Spleen (tissue), 11 donors: ENCODE data around the gene LRRC7. TPM values are rescaled to one million over a fixed set of nuclear protein-coding genes. Genes with fewer than 3 reads are reported as not detected.

Experiments
- DNase-seq: peaks from one replicate; pipeline ENCODE4 v3.0.0-alpha.2; 2020
- H3K27ac ChIP-seq, 8 donors: fragments of 200-600 bp; sonication (generic) in 7 of 8; 1 replicate in 4 of 8; 2 replicates in 4 of 8; pipeline versions ENCODE4 v1.5.0 to v1.8.0; 2016 to 2021; ENCODE audit warnings: inconsistent platforms in 4 of 8, mild to moderate bottlenecking in 4 of 8, moderate library complexity in 1 of 8
- H3K27me3 ChIP-seq, 7 donors: fragments of 200-600 bp; sonication (generic) in 6 of 7; replicated peaks in 1 of 7; 1 replicate in 4 of 7; 2 replicates in 3 of 7; pipeline versions ENCODE4 v1.5.0 to v1.8.0; 2016 to 2021; ENCODE audit warnings: inconsistent platforms in 3 of 7, mild to moderate bottlenecking in 1 of 7
- H3K36me3 ChIP-seq, 6 donors: fragments of 200-600 bp; sonication (generic) in 5 of 6; 1 replicate in 4 of 6; 2 replicates in 2 of 6; pipeline versions ENCODE4 v1.5.0 to v1.8.0; 2016 to 2021; ENCODE audit warnings: inconsistent platforms in 2 of 6
- H3K4me1 ChIP-seq, 6 donors: fragments of 200-600 bp; sonication (generic) in 5 of 6; 1 replicate in 3 of 6; 2 replicates in 3 of 6; pipeline versions ENCODE4 v1.5.0 to v1.8.0; 2016 to 2021; ENCODE audit warnings: inconsistent platforms in 3 of 6
- H3K4me3 ChIP-seq, 8 donors: fragments of 200-600 bp; sonication (generic) in 7 of 8; 1 replicate in 4 of 8; 2 replicates in 4 of 8; pipeline versions ENCODE4 v1.5.0 to v1.8.0; 2016 to 2021; ENCODE audit warnings: inconsistent platforms in 4 of 8, mild to moderate bottlenecking in 4 of 8, moderate library complexity in 2 of 8
- H3K9me3 ChIP-seq, 8 donors: fragments of 200-600 bp; sonication (generic) in 7 of 8; 1 replicate in 4 of 8; 2 replicates in 4 of 8; pipeline versions ENCODE4 v1.5.0 to v1.8.0; 2016 to 2021; ENCODE audit warnings: inconsistent platforms in 4 of 8
- CTCF ChIP-seq, 11 experiments: fragments of 200-600 bp in 7 of 11; fragments of 450-650 bp in 4 of 11; sonication (generic) in 4 of 11; IDR thresholded peaks in 8 of 11; conservative IDR thresholded peaks in 3 of 11; 1 replicate in 7 of 11; 2 replicates in 4 of 11; pipeline versions ENCODE4 v1.4.0 to v1.8.0; 2016 to 2021; ENCODE audit warnings: antibody characterized with exemption in 11 of 11, inconsistent platforms in 4 of 11, mild to moderate bottlenecking in 1 of 11
- POLR2A ChIP-seq, 3 donors: fragments of 450-650 bp; IDR thresholded peaks; one replicate each; pipeline ENCODE4 v1.5.1; 2017; ENCODE audit warnings: antibody characterized with exemption in 3 of 3, mild to moderate bottlenecking in 1 of 3
- POLR2AphosphoS5 ChIP-seq, 3 donors: sonication (generic); formaldehyde crosslinking; IDR thresholded peaks; one replicate each; pipeline ENCODE4 v1.5.1; 2017; ENCODE audit warnings: antibody characterized with exemption in 3 of 3
- WGBS, 5 donors: extraction: QIAGEN DNeasy Blood & Tissue Kit in 3 of 5; methylation state at CpG; one replicate each; pipeline versions ENCODE4 v1.1.5 to v1.1.7; 2013 to 2018; 5-methylcytosine and 5-hydroxymethylcytosine counted together
- intact Hi-C: fragments of 100-400 bp; cut with DNase I; formaldehyde crosslinking; loops from one replicate; pipeline ENCODE4 v1.15.0; 2023; ENCODE audit warnings: low total_unique reads
- polyA plus RNA-seq, 3 donors: library from polyadenylated mRNA; stranded (reverse); fragments of 200-250 nt; gene quantifications; one replicate each; pipeline ENCODE4 v1.2.1, GENCODE V29; 2013
- total RNA-seq, 7 donors: library from RNA; depleted of rRNA in 3 of 7; stranded (reverse); fragments of >200 nt in 3 of 7; fragmentation: NEBNext Ultra II Directional in 4 of 7; extraction: Animal tissue kit (Norgen Biotek cat#: 25700) in 4 of 7; gene quantifications; one replicate each; pipeline versions ENCODE4 v1.1.0 to v1.2.1, GENCODE V29; 2016 to 2021
- donor health status: healthy with polysubstance abuse.
- donor health status: DM: no; HTN: no; CAD: no; lungs with moderate emphysema.
- donor health status: DM: no; HTN: no; CAD: no.
- donor health status: Bipolar disorder and iron deficiency.
- donor health status: healthy.
- donor health status: DM: no; HTN: no; CAD: no.
- donor health status: DM: yes; HTN: yes; CAD: no.

Gene LRRC7
- total and polyA plus RNA-seq, 10 donors, result 0.02 to 0.63 (median 0.13) TPM; not detected in 4

DNA sequence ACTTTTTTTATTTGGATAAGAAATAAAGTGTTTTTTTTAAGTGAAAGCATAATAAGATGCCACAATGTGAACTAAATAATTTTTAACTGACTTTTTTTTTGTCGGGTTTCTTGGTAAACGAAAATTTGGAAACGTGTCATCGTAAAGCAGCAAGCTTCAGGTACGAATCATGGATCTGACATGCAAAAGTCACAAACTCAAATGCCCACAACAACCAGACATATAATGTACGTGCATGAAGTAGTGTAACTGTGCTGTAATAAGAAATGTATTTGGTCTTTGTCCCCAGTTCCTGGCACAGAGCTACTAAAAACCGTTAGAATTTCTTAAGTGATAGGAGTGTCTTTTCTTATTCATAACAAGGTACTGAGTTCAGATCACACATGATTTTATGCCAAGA lies 44.3 kb upstream of the LRRC7 start:
- Histone ChIP-seq H3K36me3 (no peaks in the 10 kb centered on the region), H3K27me3 (no peaks in the 10 kb centered on the region), H3K4me1 (no peaks in the 10 kb centered on the region), H3K27ac (no peak overlapping the region), H3K4me3 (no peak overlapping the region), H3K9me3 (no peaks in the 10 kb centered on the region)
- no peak for DNase-seq
- 67 to 87% (median 76%) methylated on average over 7 of the region's 7 CpGs for WGBS, 5 donors
- intact Hi-C loops, result no loop called here
- TF ChIP-seq POLR2A (IDR thresholded peaks at IDR 0.05), result no peak
- TF ChIP-seq POLR2AphosphoS5 (IDR thresholded peaks at IDR 0.05), result no peak
- no peak for TF ChIP-seq CTCF (IDR thresholded peaks at IDR 0.05 in 8 of 11, conservative IDR thresholded peaks at IDR 0.05 in 3 of 11)

- intact Hi-C loops, result no loop called here
- WGBS, 5 donors, result 70 to 88% (median 83%) methylated on average over 1 of the region's 1 CpG
- no peak for DNase-seq
- Histone ChIP-seq H3K36me3 (no peaks in the 10 kb centered on the region), H3K4me3 (no peak overlapping the region), H3K27me3 (no peaks in the 10 kb centered on the region), H3K4me1 (no peaks in the 10 kb centered on the region), H3K9me3 (no peaks in the 10 kb centered on the region), H3K27ac (no peak overlapping the region)
- TF ChIP-seq POLR2AphosphoS5 (IDR thresholded peaks at IDR 0.05) (no peak), POLR2A (IDR thresholded peaks at IDR 0.05) (no peak), CTCF (IDR thresholded peaks at IDR 0.05 in 8 of 11, conservative IDR thresholded peaks at IDR 0.05 in 3 of 11) (no peak)
These were observed 43.7 kb upstream of the LRRC7 start for GRCh38 chr1:69524015-69524414.

GRCh38 chr1:69527273-69527672 lies 40.4 kb upstream of the LRRC7 start:
- Histone ChIP-seq H3K27me3 (no peaks in the 10 kb centered on the region), H3K4me3 (no peak overlapping the region), H3K27ac (no peak overlapping the region), H3K36me3 (no peaks in the 10 kb centered on the region), H3K4me1 (no peaks in the 10 kb centered on the region), H3K9me3 (no peaks in the 10 kb centered on the region)
- no peak for DNase-seq
- TF ChIP-seq CTCF (IDR thresholded peaks at IDR 0.05 in 8 of 11, conservative IDR thresholded peaks at IDR 0.05 in 3 of 11), result no peak
- intact Hi-C loops, result no loop called here
- 54 to 79% (median 68%) methylated on average over 2 of the region's 2 CpGs for WGBS, 5 donors

DNA sequence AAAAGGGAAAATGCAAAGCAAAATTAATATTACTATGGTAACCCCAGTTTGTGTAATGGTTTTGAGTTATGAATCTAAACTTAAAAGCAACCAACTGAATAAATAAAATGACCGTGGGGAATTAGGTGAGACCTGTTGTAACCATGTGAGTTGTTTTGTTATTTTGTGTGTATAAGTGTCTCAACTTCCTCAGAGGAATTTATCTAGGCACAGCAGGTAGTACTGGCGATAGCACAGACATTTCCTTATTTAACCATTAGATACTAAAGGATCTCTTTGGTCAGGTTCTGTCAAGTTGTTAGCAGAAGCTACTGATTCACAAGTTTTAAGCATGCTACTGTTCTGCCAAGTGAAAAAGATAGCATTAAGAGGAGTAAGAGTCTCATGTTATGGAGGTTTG lies 39.3 kb upstream of the LRRC7 start:
- no peaks in the 10 kb centered on the region for H3K4me1 ChIP-seq
- no peak overlapping the region for H3K27ac ChIP-seq
- no peaks in the 10 kb centered on the region for H3K9me3 ChIP-seq
- intact Hi-C loops, result no loop called here
- no peaks in the 10 kb centered on the region for H3K36me3 ChIP-seq
- no peak overlapping the region for H3K4me3 ChIP-seq
- TF ChIP-seq POLR2AphosphoS5 (IDR thresholded peaks at IDR 0.05) (no peak), POLR2A (IDR thresholded peaks at IDR 0.05) (no peak), CTCF (IDR thresholded peaks at IDR 0.05 in 8 of 11, conservative IDR thresholded peaks at IDR 0.05 in 3 of 11) (no peak)
- 48 to 70% (median 65%) methylated on average over 2 of the region's 2 CpGs for WGBS, 5 donors
- no peaks in the 10 kb centered on the region for H3K27me3 ChIP-seq
- no peak for DNase-seq
